CD4-positive, alpha-beta T cell treated with Interleukin-4 for 4 hours (primary cell): ENCODE data around the gene ACP6.
"Not testable (repeated sequence)": the region's sequence is repeated elsewhere in the genome, so short reads cannot be mapped to it uniquely, and the experiment has no call there.

Experiments used
- DNase-seq: peaks from one replicate; pipeline ENCODE4 v3.0.0-alpha.2; 2020

Gene ACP6

GRCh38 chr1:147618771-147619170 lies 51.6 kb downstream of the ACP6 start:
- no peak for DNase-seq

GRCh38 chr1:147618077-147618569 lies 52.2 kb downstream of the ACP6 start:
- DNase-seq: peak; percentile 51

GRCh38 chr1:147614966-147615365 lies 55.4 kb downstream of the ACP6 start:
- DNase-seq: not testable (repeated sequence)

GRCh38 chr1:147613506-147613905 lies 56.8 kb downstream of the ACP6 start:
- DNase-seq: no peak

GRCh38 chr1:147612366-147612765 lies 58.0 kb downstream of the ACP6 start:
- DNase-seq: no peak

- no peak for DNase-seq
Measured at GRCh38 chr1:147611586-147611985, 58.7 kb downstream of the ACP6 start.

GRCh38 chr1:147611021-147611426 lies 59.3 kb downstream of the ACP6 start:
- DNase-seq: no peak

GRCh38 chr1:147609358-147609757 lies 61.0 kb downstream of the ACP6 start:
- no peak for DNase-seq

GRCh38 chr1:147608596-147608995 lies 61.7 kb downstream of the ACP6 start:
- DNase-seq: no peak

- DNase-seq: no peak
Measured at GRCh38 chr1:147605591-147605990, 64.7 kb downstream of the ACP6 start.

- no peak for DNase-seq
Measured at GRCh38 chr1:147603986-147604385, 66.3 kb downstream of the ACP6 start.

GRCh38 chr1:147600119-147601111 lies 69.9 kb downstream of the ACP6 start:
- DNase-seq: no peak

- peak; percentile 96 for DNase-seq
Measured at GRCh38 chr1:147599362-147600118, 70.8 kb downstream of the ACP6 start.

GRCh38 chr1:147598621-147599361 lies 71.5 kb downstream of the ACP6 start:
- peak; percentile 4 for DNase-seq

GRCh38 chr1:147597010-147597409 lies 73.3 kb downstream of the ACP6 start:
- DNase-seq: no peak
